ENCODE data around the gene FYCO1. TPM values are rescaled to one million over a fixed set of nuclear protein-coding genes. Genes with fewer than 3 reads are reported as not detected.
A peak's percentile ranks its signal among the peaks of the same experiment; 100 is the strongest.

The FYCO1 gene
- total RNA-seq, 1 experiment from 2014 or later, result 10.9 TPM

DNA sequence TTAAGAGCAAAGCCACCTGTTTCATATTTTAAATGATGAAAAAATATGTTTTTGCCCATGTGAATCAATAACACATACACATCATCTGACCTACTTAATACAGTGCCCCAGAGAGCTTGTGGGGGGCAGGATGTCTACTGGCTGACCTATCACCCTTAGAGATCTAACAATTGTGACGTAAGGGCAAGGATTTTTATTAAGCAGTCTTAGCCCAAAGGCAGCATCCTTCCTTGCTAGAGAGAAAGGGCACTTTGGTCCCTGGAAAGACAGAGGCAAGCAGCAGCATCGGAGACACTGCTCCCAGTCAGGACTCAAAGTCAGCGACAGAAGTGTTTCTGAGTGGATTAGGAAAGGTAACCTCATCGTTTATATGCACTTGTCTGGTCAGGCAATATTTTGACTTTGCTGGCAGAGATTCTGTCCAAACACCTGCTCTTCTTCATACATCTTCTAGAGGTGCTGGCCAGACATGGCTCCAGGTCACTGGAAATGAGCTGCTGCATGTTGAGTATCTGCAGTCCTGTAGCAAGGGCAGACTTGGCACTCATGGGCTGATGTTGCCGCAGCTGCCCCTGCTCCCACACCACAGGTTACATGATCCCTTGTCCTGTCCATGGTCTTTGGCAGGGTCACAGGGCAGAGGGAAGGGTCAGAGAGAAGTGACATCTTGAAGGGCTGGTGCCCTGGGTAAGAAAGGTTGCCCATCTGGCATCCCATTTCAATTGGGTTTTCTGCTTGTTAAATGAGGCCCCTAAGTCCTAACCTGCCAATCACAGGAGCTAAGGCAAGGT is 50.6 kb downstream of the FYCO1 start:
- no peaks in the 10 kb centered on the region for H3K27me3 Mint-ChIP-seq (ENCODE audit: insufficient read depth, unreplicated experiment)
- H3K9me3 Mint-ChIP-seq (ENCODE audit: unreplicated experiment), result peaks cover 11% of the 10 kb centered on the region
- no peak overlapping the region for H3K27ac Mint-ChIP-seq (ENCODE audit: unreplicated experiment)
- intact Hi-C loops (cut with micrococcal nuclease; ENCODE audit: unreplicated experiment), result no loop called here
- H3K4me3 Mint-ChIP-seq (ENCODE audit: unreplicated experiment), result no peak overlapping the region
- ChIA-PET POLR2A (no interaction called here), CTCF (no interaction called here)
- no peaks in the 10 kb centered on the region for H3K4me1 ChIP-seq
- H3K36me3 Mint-ChIP-seq (ENCODE audit: insufficient read depth, unreplicated experiment), result peaks cover 9% of the 10 kb centered on the region
- no peak for TF ChIP-seq CTCF (IDR thresholded peaks at IDR 0.05; ENCODE audit: insufficient read depth in 1 of 2, low read depth in 1 of 2, low read length in 1 of 2, severe bottlenecking in 1 of 2, unreplicated experiment in 1 of 2)
- no peaks in the 10 kb centered on the region for H3K27me3 ChIP-seq (replicated peaks; ENCODE audit: control insufficient read depth, insufficient read depth, low read length)
- DNase-seq, result peak in 1 of 2 experiments; percentile 10
- peaks cover 2% of the 10 kb centered on the region; the same call in 1 of the 2 replicates for H3K36me3 ChIP-seq (ENCODE audit: control insufficient read depth, insufficient read depth, low read length)
- no peak overlapping the region for H3K4me3 ChIP-seq (ENCODE audit: low read depth, low read length)
- H3K4me1 Mint-ChIP-seq (ENCODE audit: low read depth, unreplicated experiment), result peaks cover 14% of the 10 kb centered on the region
- no TSS peak for BruUV-seq (replicated peaks)
- no peaks in the 10 kb centered on the region for H3K9me3 ChIP-seq

DNA sequence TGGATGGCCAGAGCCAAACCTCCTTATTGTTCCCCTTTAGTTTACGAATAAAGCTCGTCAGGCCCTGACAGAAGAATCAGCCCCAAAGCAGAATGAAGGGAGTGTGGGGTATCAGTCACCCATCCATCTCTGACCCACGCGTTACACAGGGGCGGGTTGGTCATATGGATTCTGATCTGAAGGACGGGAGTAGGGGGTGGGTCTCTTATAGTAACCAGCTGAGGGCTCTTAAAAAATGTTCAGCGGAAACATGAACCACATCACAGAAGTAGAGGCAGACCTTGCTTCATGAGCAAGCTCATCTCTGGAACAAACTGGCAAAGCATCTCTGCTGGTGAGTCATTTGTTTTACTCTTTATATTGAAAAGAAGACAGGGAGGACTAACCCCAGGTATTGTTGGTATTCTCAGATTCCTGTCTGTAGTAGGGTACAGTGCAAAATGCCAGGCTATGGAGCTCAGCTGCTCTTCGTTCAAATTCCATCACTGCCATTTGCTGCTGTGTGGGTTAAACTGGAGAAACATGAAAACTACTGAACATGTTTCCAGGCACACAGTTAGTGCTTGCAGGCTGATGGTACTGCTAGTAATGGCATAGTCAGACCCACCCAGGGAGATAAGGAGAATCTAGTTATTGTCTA is 52.3 kb downstream of the FYCO1 start, which contains the start of gene CXCR6:
CXCR6 (plus strand) TSS at position 258 of the 640 bp plus-strand sequence. CDS start 3,018 bp downstream, outside the sequence.
- no peak for TF ChIP-seq CTCF (IDR thresholded peaks at IDR 0.05; ENCODE audit: insufficient read depth in 1 of 2, low read depth in 1 of 2, low read length in 1 of 2, severe bottlenecking in 1 of 2, unreplicated experiment in 1 of 2)
- H3K4me1 ChIP-seq, result no peaks in the 10 kb centered on the region
- ChIA-PET CTCF (no interaction called here), POLR2A (no interaction called here)
- Mint-ChIP-seq H3K27ac (ENCODE audit: unreplicated experiment) (no peak within 1 kb of the TSS), H3K4me1 (ENCODE audit: low read depth, unreplicated experiment) (peaks cover 14% of the 10 kb centered on the region), H3K4me3 (ENCODE audit: unreplicated experiment) (no peak within 1 kb of the TSS), H3K27me3 (ENCODE audit: insufficient read depth, unreplicated experiment) (no peaks in the 10 kb centered on the region), H3K36me3 (ENCODE audit: insufficient read depth, unreplicated experiment) (peaks cover 9% of the 10 kb centered on the region), H3K9me3 (ENCODE audit: unreplicated experiment) (peaks cover 11% of the 10 kb centered on the region)
- H3K9me3 ChIP-seq, result no peaks in the 10 kb centered on the region
- no TSS peak for BruUV-seq (replicated peaks)
- no peak for DNase-seq
- intact Hi-C loops (cut with micrococcal nuclease; ENCODE audit: unreplicated experiment), result no loop called here
- no peaks in the 10 kb centered on the region for H3K27me3 ChIP-seq (replicated peaks; ENCODE audit: control insufficient read depth, insufficient read depth, low read length)
- no peak within 1 kb of the TSS for H3K4me3 ChIP-seq (ENCODE audit: low read depth, low read length)
- H3K36me3 ChIP-seq (ENCODE audit: control insufficient read depth, insufficient read depth, low read length), result peaks cover 2% of the 10 kb centered on the region; the same call in 1 of the 2 replicates

DNA sequence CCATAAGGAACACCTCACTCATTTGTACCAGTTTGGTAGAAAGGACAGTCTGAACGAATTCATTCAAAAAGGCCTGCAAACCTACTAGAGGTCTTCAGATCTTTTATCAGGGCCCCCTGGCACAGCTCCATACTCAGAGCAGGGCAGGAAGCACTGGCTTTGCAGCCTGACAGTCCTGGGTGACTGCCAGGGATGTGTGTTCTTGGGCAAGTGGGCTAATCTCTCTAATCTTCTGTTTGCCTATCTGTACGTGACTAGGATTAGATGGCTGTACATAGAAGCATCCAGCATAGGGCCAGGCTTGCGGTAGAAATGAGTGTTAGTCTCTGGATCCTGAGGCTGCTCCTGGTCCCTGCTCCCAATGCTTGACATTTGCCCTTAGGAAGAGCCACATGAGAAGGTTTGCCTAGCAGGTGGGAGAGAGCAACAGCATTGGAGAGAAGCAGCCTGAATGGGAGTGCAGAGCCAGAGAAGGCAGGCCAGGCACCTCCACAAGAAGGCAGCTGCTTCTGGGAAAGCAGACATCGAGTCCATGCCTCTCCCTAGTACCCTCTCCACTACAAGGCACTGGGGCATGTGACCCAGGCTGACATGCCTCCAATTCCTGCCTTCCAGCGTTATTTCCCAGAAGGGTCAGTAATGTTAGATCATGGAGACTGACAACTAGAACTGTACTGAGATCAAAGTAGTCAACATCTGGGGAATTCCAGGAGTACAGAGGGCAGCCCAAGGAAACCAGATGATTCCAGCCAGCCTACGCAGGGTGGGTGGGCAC is 53.4 kb downstream of the FYCO1 start:
- H3K36me3 ChIP-seq (ENCODE audit: control insufficient read depth, insufficient read depth, low read length), result peaks cover 2% of the 10 kb centered on the region; the same call in 1 of the 2 replicates
- H3K4me3 Mint-ChIP-seq (ENCODE audit: unreplicated experiment), result no peak overlapping the region
- no peaks in the 10 kb centered on the region for H3K4me1 ChIP-seq
- CTCF ChIA-PET, result no interaction called here
- TF ChIP-seq CTCF (IDR thresholded peaks at IDR 0.05; ENCODE audit: insufficient read depth in 1 of 2, low read depth in 1 of 2, low read length in 1 of 2, severe bottlenecking in 1 of 2, unreplicated experiment in 1 of 2), result no peak
- H3K27me3 Mint-ChIP-seq (ENCODE audit: insufficient read depth, unreplicated experiment), result no peaks in the 10 kb centered on the region
- intact Hi-C loops (cut with micrococcal nuclease; ENCODE audit: unreplicated experiment), result loop anchor here (1.0 kb wide), 1 partner anchor 436 kb away; no protein-coding TSS in a partner anchor
- no peaks in the 10 kb centered on the region for H3K9me3 ChIP-seq
- no peak for DNase-seq
- peaks cover 14% of the 10 kb centered on the region for H3K4me1 Mint-ChIP-seq (ENCODE audit: low read depth, unreplicated experiment)
- no peak overlapping the region for H3K4me3 ChIP-seq (ENCODE audit: low read depth, low read length)
- H3K27ac Mint-ChIP-seq (ENCODE audit: unreplicated experiment), result no peak overlapping the region
- H3K9me3 Mint-ChIP-seq (ENCODE audit: unreplicated experiment), result peaks cover 11% of the 10 kb centered on the region
- H3K36me3 Mint-ChIP-seq (ENCODE audit: insufficient read depth, unreplicated experiment), result peaks cover 9% of the 10 kb centered on the region
- POLR2A ChIA-PET, result no interaction called here
- H3K27me3 ChIP-seq (replicated peaks; ENCODE audit: control insufficient read depth, insufficient read depth, low read length), result no peaks in the 10 kb centered on the region
- BruUV-seq (replicated peaks), result no TSS peak
